GM21515 (cell line): ENCODE measurements around the gene PCDH18.

Source experiments
- ATAC-seq: cut with Tn5 transposase; IDR thresholded peaks from one replicate; pipeline ENCODE4 v1.9.1; 2021; ENCODE audit not compliant: unreplicated experiment

PCDH18 gene

GRCh38 chr4:137471895-137472294 is 60.4 kb downstream of the PCDH18 start:
- ATAC-seq: no peak

- no peak for ATAC-seq
Measured at GRCh38 chr4:137471461-137471860, 60.8 kb downstream of the PCDH18 start.

DNA sequence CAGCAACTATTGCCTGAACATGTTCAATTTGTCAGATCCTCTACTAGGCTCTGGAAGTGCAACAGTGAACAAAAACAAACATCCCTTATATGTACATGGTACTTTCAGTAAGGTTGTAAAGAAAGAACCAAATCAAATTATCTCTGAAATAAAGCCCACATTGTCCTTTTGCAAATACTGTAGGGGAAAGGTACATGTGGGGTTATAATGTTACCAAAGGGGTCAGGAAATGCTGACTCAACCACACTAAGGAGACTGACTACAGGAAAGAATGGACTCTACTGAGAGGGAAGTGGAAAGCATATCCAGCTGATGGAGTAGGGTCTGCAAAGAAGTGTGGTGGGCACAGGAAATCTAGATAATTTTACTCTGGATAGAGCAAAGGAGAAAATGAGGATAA is 61.5 kb downstream of the PCDH18 start:
- ATAC-seq: no peak
